ENCODE results near the gene E2F6.

E2F6 gene

GRCh38 chr2:11492720-11493119 lies 26.8 kb upstream of the E2F6 start:
- TF ChIP-seq MAX (IDR thresholded peaks at IDR 0.05) (no peak), ZBTB7A (IDR thresholded peaks at IDR 0.05; ENCODE audit: low read depth) (no peak), EGR1 (IDR thresholded peaks at IDR 0.05) (no peak), CREB1 (IDR thresholded peaks at IDR 0.05; ENCODE audit: low read depth) (no peak), EP300 (IDR thresholded peaks at IDR 0.05; ENCODE audit: borderline replicate concordance) (no peak), NFIC (IDR thresholded peaks at IDR 0.05) (no peak), REST (IDR thresholded peaks at IDR 0.05; ENCODE audit: low read depth) (no peak), YY1 (IDR thresholded peaks at IDR 0.05; ENCODE audit: low read depth) (no peak), TEAD4 (IDR thresholded peaks at IDR 0.05) (no peak), TAF1 (IDR thresholded peaks at IDR 0.05; ENCODE audit: low read depth) (no peak), USF1 (IDR thresholded peaks at IDR 0.05) (no peak), RAD21 (IDR thresholded peaks at IDR 0.05; ENCODE audit: low read depth) (no peak)

GRCh38 chr2:11492244-11492643 lies 26.3 kb upstream of the E2F6 start:
- no peak for TF ChIP-seq USF1 (IDR thresholded peaks at IDR 0.05)

GRCh38 chr2:11491348-11491933 lies 25.5 kb upstream of the E2F6 start:
- TF ChIP-seq YY1 (IDR thresholded peaks at IDR 0.05; ENCODE audit: low read depth) (no peak), EP300 (IDR thresholded peaks at IDR 0.05; ENCODE audit: borderline replicate concordance) (no peak), TCF12 (IDR thresholded peaks at IDR 0.05; ENCODE audit: low read depth) (no peak), TEAD4 (IDR thresholded peaks at IDR 0.05) (no peak), EGR1 (IDR thresholded peaks at IDR 0.05) (no peak), FOXM1 (IDR thresholded peaks at IDR 0.05; ENCODE audit: borderline replicate concordance, low read depth) (no peak), NFIC (IDR thresholded peaks at IDR 0.05) (no peak), MAX (IDR thresholded peaks at IDR 0.05) (no peak), CREB1 (IDR thresholded peaks at IDR 0.05; ENCODE audit: low read depth) (no peak), ZBTB7A (IDR thresholded peaks at IDR 0.05; ENCODE audit: low read depth) (no peak), USF1 (IDR thresholded peaks at IDR 0.05) (no peak), CEBPB (IDR thresholded peaks at IDR 0.05) (no peak), REST (IDR thresholded peaks at IDR 0.05; ENCODE audit: low read depth) (no peak), RAD21 (IDR thresholded peaks at IDR 0.05; ENCODE audit: low read depth) (no peak), TAF1 (IDR thresholded peaks at IDR 0.05; ENCODE audit: low read depth) (no peak)

- TF ChIP-seq RAD21 (IDR thresholded peaks at IDR 0.05; ENCODE audit: low read depth): no peak
- TF ChIP-seq USF1 (IDR thresholded peaks at IDR 0.05): no peak
- TF ChIP-seq CREB1 (IDR thresholded peaks at IDR 0.05; ENCODE audit: low read depth): no peak
- TF ChIP-seq EGR1 (IDR thresholded peaks at IDR 0.05): no peak
- no peak for TF ChIP-seq TAF1 (IDR thresholded peaks at IDR 0.05; ENCODE audit: low read depth)
- no peak for TF ChIP-seq FOXM1 (IDR thresholded peaks at IDR 0.05; ENCODE audit: borderline replicate concordance, low read depth)
- no peak for TF ChIP-seq ZBTB7A (IDR thresholded peaks at IDR 0.05; ENCODE audit: low read depth)
Measured at GRCh38 chr2:11490194-11490593, 24.2 kb upstream of the E2F6 start.

- TF ChIP-seq CEBPB (IDR thresholded peaks at IDR 0.05) (peak; percentile 44; the same call in 1 of the 2 replicates), FOXM1 (IDR thresholded peaks at IDR 0.05; ENCODE audit: borderline replicate concordance, low read depth) (no peak)
Measured at GRCh38 chr2:11488809-11489208, 22.8 kb upstream of the E2F6 start.

All from Ishikawa (cell line).